ENCODE data around the gene GTF2A1L. TPM values are rescaled to one million over a fixed set of nuclear protein-coding genes. Genes with fewer than 3 reads are reported as not detected.

Gene GTF2A1L
- total RNA-seq, 1 experiment from 2014 or later, result 0.11 TPM

- Histone ChIP-seq H3K27me3 (replicated peaks) (no peaks in the 10 kb centered on the region), H3K9me3 (replicated peaks) (no peaks in the 10 kb centered on the region), H3K4me3 (no peak overlapping the region), H3K36me3 (no peaks in the 10 kb centered on the region), H3K4me1 (replicated peaks) (no peaks in the 10 kb centered on the region), H3K27ac (no peak overlapping the region)
- DNase-seq (ENCODE audit: low read depth in 1 of 2, low spot score in 2 of 2), result no peak
Measured at GRCh38 chr2:48626047-48626446, 8.4 kb downstream of the GTF2A1L start.

- DNase-seq (ENCODE audit: low read depth in 1 of 2, low spot score in 2 of 2), result no peak
- no peaks in the 10 kb centered on the region for H3K36me3 ChIP-seq
- no peak overlapping the region for H3K27ac ChIP-seq
- no peaks in the 10 kb centered on the region for H3K27me3 ChIP-seq (replicated peaks)
- no peaks in the 10 kb centered on the region for H3K4me1 ChIP-seq (replicated peaks)
- H3K9me3 ChIP-seq (replicated peaks), result no peaks in the 10 kb centered on the region
- H3K4me3 ChIP-seq, result no peak overlapping the region
Measured at GRCh38 chr2:48633143-48633542, 15.5 kb downstream of the GTF2A1L start.

GRCh38 chr2:48635786-48636185, 18.1 kb downstream of the GTF2A1L start:
- H3K27me3 ChIP-seq (replicated peaks), result no peaks in the 10 kb centered on the region
- DNase-seq (ENCODE audit: low read depth in 1 of 2, low spot score in 2 of 2), result no peak
- no peaks in the 10 kb centered on the region for H3K9me3 ChIP-seq (replicated peaks)
- H3K4me1 ChIP-seq (replicated peaks), result no peaks in the 10 kb centered on the region
- no peaks in the 10 kb centered on the region for H3K36me3 ChIP-seq
- H3K27ac ChIP-seq, result no peak overlapping the region
- H3K4me3 ChIP-seq, result no peak overlapping the region

- Histone ChIP-seq H3K4me3 (no peak overlapping the region), H3K4me1 (replicated peaks) (no peaks in the 10 kb centered on the region), H3K27ac (no peak overlapping the region), H3K36me3 (no peaks in the 10 kb centered on the region), H3K9me3 (replicated peaks) (no peaks in the 10 kb centered on the region), H3K27me3 (replicated peaks) (no peaks in the 10 kb centered on the region)
- DNase-seq (ENCODE audit: low read depth in 1 of 2, low spot score in 2 of 2), result no peak
Measured at GRCh38 chr2:48638261-48638660, 20.6 kb downstream of the GTF2A1L start.

- Histone ChIP-seq H3K36me3 (no peaks in the 10 kb centered on the region), H3K27me3 (replicated peaks) (no peaks in the 10 kb centered on the region), H3K4me3 (no peak overlapping the region), H3K27ac (no peak overlapping the region), H3K9me3 (replicated peaks) (no peaks in the 10 kb centered on the region), H3K4me1 (replicated peaks) (no peaks in the 10 kb centered on the region)
- no peak for DNase-seq (ENCODE audit: low read depth in 1 of 2, low spot score in 2 of 2)
Measured at GRCh38 chr2:48651158-48651790, 33.6 kb downstream of the GTF2A1L start.

GRCh38 chr2:48668992-48669391, 51.3 kb downstream of the GTF2A1L start:
- no peak for DNase-seq (ENCODE audit: low read depth in 1 of 2, low spot score in 2 of 2)
- no peaks in the 10 kb centered on the region for H3K9me3 ChIP-seq (replicated peaks)
- H3K36me3 ChIP-seq, result no peaks in the 10 kb centered on the region
- no peak overlapping the region for H3K4me3 ChIP-seq
- no peak overlapping the region for H3K27ac ChIP-seq
- H3K4me1 ChIP-seq (replicated peaks), result no peaks in the 10 kb centered on the region
- no peaks in the 10 kb centered on the region for H3K27me3 ChIP-seq (replicated peaks)

- H3K4me1 ChIP-seq (replicated peaks), result no peaks in the 10 kb centered on the region
- H3K9me3 ChIP-seq (replicated peaks), result no peaks in the 10 kb centered on the region
- no peaks in the 10 kb centered on the region for H3K36me3 ChIP-seq
- H3K27ac ChIP-seq, result no peak overlapping the region
- H3K4me3 ChIP-seq, result no peak overlapping the region
- no peak for DNase-seq (ENCODE audit: low read depth in 1 of 2, low spot score in 2 of 2)
- no peaks in the 10 kb centered on the region for H3K27me3 ChIP-seq (replicated peaks)
Measured at GRCh38 chr2:48673581-48673980, 55.9 kb downstream of the GTF2A1L start.

DNA sequence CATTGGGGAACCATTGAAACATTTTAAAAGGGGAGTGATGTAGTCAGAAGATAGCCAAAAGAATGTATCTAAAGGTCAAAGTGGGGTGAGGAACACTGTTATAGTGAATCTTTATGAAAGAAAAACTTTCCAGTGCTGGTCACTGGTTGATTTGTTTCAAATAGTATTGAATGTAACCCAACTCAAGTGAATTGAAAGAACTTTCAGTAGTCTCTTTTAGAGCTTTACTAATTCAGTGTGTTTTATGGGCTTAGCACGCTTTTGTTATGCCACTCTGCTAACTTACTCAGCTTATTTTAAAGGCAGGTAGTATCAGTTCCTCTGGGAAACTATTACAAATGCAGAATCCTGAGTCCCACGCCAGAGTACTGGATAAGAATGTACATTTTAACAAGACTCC, 57.3 kb downstream of the GTF2A1L start:
- H3K36me3 ChIP-seq, result no peaks in the 10 kb centered on the region
- no peaks in the 10 kb centered on the region for H3K27me3 ChIP-seq (replicated peaks)
- H3K4me3 ChIP-seq, result no peak overlapping the region
- no peaks in the 10 kb centered on the region for H3K9me3 ChIP-seq (replicated peaks)
- no peak overlapping the region for H3K27ac ChIP-seq
- no peaks in the 10 kb centered on the region for H3K4me1 ChIP-seq (replicated peaks)
- DNase-seq (ENCODE audit: low read depth in 1 of 2, low spot score in 2 of 2), result no peak

DNA sequence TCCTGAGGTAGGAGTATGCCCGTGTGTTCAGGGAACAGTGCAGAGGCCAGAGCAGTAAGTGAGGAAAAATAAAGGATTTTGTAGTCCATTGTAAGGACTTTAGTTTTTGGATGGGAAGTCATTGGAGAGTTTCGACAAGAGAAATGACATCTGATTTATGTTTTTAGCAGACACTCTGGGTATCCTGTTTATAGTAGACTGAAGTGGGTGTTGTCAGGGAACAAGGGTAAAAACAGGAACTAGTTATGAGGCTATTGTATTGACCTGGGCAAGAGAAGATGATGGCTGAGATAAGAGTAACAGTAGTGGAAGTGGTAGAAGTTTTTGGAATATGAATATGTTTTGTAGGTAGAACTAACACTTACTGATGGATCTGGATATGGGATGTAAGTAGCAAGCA, 59.8 kb downstream of the GTF2A1L start:
- DNase-seq (ENCODE audit: low read depth in 1 of 2, low spot score in 2 of 2), result no peak
- H3K4me3 ChIP-seq, result no peak overlapping the region
- no peaks in the 10 kb centered on the region for H3K4me1 ChIP-seq (replicated peaks)
- H3K36me3 ChIP-seq, result no peaks in the 10 kb centered on the region
- H3K9me3 ChIP-seq (replicated peaks), result no peaks in the 10 kb centered on the region
- H3K27me3 ChIP-seq (replicated peaks), result no peaks in the 10 kb centered on the region
- H3K27ac ChIP-seq, result no peak overlapping the region

GRCh38 chr2:48685126-48685525, 67.5 kb downstream of the GTF2A1L start:
- no peak for DNase-seq (ENCODE audit: low read depth in 1 of 2, low spot score in 2 of 2)
- Histone ChIP-seq H3K27me3 (replicated peaks) (no peaks in the 10 kb centered on the region), H3K9me3 (replicated peaks) (no peaks in the 10 kb centered on the region), H3K36me3 (no peaks in the 10 kb centered on the region), H3K4me1 (replicated peaks) (no peaks in the 10 kb centered on the region), H3K4me3 (no peak overlapping the region), H3K27ac (no peak overlapping the region)

DNA sequence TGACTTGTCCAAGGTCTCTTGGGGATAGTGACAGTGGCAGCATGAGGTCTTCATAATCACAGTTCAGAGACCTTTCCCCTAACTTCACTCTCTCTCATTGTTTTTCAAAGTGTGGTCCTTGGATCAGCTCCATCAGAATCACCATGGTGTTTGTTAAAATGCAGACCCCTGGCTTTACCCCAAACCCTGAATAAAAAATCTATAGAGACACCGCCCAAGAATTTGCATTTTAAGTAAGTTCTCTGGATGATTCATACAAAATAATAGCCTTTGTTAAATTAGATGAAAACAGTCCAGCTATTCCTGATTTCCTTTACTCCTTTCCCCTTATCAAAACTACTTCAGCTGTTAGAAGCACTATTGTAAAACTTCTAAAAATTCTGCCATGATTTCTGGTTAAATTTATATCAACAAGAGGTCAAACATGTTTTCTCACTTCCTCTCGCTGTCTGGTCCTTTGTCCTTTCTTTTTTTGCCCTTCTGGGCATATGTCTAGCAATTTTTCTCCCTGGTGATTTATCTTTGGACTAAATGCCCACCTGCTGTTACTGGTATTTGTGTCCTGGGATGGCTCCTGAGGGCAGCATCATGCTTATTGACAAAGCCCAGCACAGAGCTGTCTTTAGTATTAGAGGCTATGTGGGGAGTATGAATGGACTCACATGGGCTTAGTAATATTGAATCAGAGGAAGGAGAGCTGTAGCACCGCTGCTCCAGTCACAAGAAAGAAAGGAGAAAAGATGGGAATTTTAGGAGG, 74.5 kb downstream of the GTF2A1L start:
- no peaks in the 10 kb centered on the region for H3K36me3 ChIP-seq
- no peak overlapping the region for H3K4me3 ChIP-seq
- peak overlapping the region; percentile 48; the same call in 1 of the 2 replicates for H3K27ac ChIP-seq
- no peaks in the 10 kb centered on the region for H3K27me3 ChIP-seq (replicated peaks)
- peaks cover 36% of the 10 kb centered on the region for H3K4me1 ChIP-seq (replicated peaks)
- no peaks in the 10 kb centered on the region for H3K9me3 ChIP-seq (replicated peaks)
- no peak for DNase-seq (ENCODE audit: low read depth in 1 of 2, low spot score in 2 of 2)

DNA sequence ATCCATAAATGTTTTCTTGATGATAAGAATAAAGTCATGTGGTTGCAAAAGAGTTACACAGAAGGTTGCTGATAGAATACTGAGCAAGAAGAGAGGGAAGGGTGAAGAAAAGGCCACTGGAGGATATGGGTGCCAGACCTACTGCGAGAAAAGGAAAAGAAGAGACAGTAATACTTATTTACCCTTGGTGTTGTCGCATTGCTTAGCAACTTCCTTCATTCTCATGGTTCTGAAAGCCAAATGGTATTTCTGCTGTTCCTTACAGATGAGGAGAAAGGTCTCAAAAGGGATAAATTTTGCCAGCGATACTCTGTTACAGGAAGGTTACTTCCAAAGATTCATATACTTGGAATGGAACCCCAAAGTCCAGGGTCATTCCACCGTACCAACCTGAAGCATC, 75.4 kb downstream of the GTF2A1L start:
- Histone ChIP-seq H3K27me3 (replicated peaks) (no peaks in the 10 kb centered on the region), H3K4me1 (replicated peaks) (peaks cover 36% of the 10 kb centered on the region), H3K36me3 (no peaks in the 10 kb centered on the region), H3K9me3 (replicated peaks) (no peaks in the 10 kb centered on the region), H3K27ac (peak overlapping the region; percentile 48), H3K4me3 (no peak overlapping the region)
- DNase-seq (ENCODE audit: low read depth in 1 of 2, low spot score in 2 of 2), result no peak

DNA sequence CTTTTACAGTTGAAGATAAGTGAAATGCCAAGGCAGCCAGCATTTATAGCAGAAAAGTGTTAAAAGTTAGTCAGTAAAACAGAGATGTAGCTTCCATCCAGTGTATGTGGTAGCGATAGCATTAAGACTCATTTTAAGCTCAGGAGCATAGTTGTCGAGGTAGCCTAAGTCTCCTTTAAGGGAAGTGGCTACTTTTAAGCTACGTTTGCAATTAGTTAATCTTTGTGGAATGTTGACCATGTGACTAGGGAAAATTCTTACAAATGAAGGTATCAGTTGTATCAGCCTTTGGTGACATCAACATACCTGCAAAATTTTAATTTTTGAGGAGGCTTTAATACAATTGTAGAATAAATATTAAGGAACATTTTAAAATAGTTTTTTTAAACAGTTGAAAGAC, 76.0 kb downstream of the GTF2A1L start:
- no peaks in the 10 kb centered on the region for H3K9me3 ChIP-seq (replicated peaks)
- H3K36me3 ChIP-seq, result no peaks in the 10 kb centered on the region
- no peaks in the 10 kb centered on the region for H3K27me3 ChIP-seq (replicated peaks)
- no peak overlapping the region for H3K4me3 ChIP-seq
- DNase-seq (ENCODE audit: low read depth in 1 of 2, low spot score in 2 of 2), result peak in 1 of 2 experiments; percentile 38
- H3K27ac ChIP-seq, result peak overlapping the region; percentile 48
- peaks cover 36% of the 10 kb centered on the region for H3K4me1 ChIP-seq (replicated peaks)

DNA sequence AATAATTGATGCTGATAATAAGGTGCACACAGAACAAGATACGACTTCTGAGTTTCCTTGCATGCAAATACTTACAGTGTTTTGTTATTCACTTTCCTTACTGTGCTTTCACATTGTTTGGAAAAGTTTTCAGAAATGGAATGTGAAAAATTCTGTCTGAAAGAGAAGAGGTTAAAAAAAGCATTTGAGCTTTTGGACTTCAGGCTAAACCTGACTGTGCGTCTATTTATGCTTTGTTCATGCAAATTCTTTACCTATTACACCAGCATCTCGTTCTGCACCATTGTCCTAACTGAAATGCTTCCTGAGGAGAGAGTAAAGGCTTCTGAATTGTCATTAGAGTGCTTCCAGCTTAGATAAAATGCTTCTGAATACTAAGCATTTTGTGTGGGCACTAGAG, 76.5 kb downstream of the GTF2A1L start:
- peak overlapping the region; percentile 48 for H3K27ac ChIP-seq
- H3K27me3 ChIP-seq (replicated peaks), result no peaks in the 10 kb centered on the region
- H3K9me3 ChIP-seq (replicated peaks), result no peaks in the 10 kb centered on the region
- peak in 1 of 2 experiments; percentile 75 for DNase-seq (ENCODE audit: low read depth in 1 of 2, low spot score in 2 of 2)
- H3K4me3 ChIP-seq, result no peak overlapping the region
- H3K36me3 ChIP-seq, result no peaks in the 10 kb centered on the region
- peaks cover 36% of the 10 kb centered on the region for H3K4me1 ChIP-seq (replicated peaks)
